DLD1 (cell line): Measurements from ENCODE around the gene PI4K2B.
"Not testable (repeated sequence)": the region's sequence is repeated elsewhere in the genome, so short reads cannot be mapped to it uniquely, and the experiment has no call there.

Experiments used
- in situ Hi-C: cut with HindIII; loops from 2 replicates; pipeline ENCODE4 v1.10.0; 2017; ENCODE audit warnings: low sequenced_read_pairs

PI4K2B gene

DNA sequence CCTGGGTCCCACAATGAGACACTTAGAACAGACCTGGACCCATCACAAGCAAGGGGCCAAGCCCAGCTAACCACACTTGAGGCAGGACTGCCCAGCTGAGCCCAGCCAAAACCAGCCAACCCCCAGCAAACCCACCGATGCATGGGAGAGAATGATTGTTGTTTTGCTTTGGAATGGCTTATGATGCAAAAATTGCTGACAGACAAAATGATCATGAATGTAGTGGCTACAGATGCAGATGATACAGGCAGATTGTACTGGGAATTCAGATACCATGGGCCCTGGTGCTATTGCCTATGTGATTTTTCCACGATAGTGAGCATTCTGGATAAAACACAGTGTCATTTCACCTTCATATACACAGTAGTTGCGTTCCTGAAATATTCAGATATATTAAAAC, 69.7 kb downstream of the PI4K2B start:
- in situ Hi-C loops = no loop called here

DNA sequence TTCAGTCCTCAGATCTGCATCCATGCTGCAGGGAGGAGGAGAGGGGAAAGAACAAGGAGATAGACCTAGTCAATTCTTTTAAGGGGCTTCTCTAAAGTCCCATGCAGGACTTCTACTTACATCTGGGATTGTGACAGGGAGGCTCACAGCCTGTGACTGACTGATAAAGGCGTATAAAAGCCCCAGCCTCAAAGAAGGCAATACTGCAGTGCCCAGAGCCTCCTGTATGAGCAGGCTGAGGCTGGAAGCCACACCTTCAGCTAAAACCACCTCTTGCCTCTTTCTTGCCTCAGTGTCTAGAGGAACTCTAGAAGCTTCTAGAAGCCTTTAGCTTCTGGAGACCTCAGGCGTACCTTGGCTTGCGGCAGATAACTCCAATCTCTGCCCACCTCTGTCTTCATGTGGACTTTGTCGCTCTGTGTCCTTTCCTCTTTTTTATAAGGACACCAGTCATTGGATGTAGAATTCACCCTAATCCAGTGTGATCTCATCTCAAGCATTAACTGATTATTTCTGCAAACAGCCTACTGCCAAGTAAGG, 72.8 kb downstream of the PI4K2B start:
- in situ Hi-C loops = no loop called here

DNA sequence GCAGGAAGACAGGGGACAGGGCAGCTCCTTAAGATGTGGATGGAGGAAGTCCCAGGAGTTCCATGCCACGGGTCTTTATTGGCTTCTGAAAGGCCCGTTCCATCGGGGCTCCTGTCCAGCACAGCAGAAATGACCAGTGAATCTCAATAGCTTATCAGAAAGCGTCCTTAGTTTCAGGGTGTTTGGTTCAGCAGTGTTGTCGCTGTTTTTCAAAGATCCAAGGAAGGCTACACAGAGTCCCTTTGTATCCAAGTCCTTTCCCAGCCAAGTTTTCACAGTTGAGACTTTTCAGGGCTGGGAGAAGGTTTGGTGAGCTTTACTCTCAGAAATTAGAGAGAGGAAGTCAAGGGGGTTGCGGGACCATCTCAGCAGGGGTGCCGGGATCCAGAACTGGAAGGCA, 73.8 kb downstream of the PI4K2B start:
- in situ Hi-C loops = no loop called here

DNA sequence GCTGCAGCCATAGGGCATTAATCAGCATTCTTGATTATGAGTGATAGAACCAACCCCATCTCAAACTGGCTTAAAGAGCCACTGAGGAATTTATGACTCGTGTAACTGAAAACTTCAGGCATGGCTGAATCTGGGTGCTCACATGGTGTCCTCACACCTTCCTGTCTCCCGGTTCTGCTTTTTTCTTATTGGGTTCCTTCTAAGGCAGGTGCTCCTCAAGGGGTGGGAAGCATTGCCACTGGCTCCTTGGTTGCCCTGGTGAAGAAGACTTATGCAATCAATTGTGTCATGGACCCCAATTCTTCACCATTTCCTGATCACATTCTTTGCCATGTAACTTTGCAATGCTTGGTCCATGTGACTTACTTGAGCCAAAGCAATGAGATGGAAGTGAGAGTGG, 74.5 kb downstream of the PI4K2B start:
- in situ Hi-C loops = no loop called here

DNA sequence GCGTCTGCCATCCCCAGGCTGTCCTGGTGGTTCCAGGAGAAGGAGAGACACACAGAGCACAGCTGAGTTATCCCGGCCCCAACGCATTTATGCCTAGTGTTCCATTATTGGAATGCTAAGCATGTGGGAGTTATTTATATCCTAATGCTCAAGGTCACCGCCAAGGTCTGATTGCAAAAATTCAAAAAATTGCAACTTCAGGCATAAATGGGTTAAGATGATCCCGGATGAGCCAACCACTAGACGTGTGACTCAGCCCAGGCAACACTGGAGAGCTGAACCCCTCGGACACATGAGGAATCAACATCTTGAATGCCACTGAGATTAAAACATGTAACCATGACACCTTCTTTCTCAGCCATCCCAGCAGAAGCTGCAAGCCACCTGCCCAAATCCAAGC, 74.9 kb downstream of the PI4K2B start:
- in situ Hi-C loops = no loop called here

DNA sequence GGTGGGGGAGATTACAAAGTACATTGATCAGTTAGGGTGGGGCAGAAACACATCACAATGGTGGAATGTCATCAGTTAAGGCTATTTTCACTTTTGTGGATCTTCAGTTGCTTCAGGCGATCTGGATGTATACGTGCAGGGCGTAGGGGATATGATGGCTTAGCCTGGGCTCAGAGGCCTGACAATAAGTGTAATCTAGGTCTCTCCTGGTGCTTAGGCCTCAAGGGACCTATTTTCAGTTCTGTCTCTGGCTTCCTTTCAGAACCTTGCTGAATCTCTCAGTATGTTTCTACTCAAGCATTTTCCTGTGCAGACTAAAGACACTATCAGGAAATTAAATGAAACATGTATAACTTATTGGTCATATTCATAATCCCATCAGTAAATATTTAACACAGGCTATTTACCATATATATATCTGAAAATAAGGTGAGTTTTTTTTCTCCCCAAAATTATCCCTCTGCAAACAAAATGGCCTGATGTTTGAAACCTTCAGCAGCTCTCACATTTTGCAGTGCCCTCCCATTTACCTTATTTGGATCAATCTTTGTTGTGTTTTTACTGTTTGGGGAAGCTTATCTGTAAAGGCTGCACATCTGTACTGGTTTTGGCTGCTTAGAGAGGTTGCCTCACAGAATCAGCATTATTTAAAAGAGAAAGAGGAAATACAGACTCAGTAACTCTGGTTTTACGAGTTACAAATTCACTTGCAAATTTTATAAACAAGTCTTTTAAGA, 76.4 kb downstream of the PI4K2B start:
- in situ Hi-C loops = no loop called here

DNA sequence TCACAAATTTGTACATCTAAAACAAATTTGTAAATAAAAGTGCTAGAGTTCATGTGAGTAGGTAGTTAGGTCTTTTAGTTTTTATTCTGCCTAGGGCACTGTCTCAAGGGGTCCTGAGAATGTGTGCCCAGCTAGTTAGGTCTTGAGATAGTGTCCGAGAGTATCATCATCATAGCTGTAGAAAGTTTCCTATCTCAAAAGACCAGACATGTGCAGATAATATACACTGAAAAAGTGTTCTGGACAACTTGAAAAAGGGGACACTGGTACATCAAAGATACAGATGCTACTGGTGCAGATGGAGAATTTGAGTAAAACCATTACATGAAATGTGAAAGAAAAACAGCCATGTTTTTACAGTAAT, 77.0 kb downstream of the PI4K2B start:
- in situ Hi-C loops = no loop called here

DNA sequence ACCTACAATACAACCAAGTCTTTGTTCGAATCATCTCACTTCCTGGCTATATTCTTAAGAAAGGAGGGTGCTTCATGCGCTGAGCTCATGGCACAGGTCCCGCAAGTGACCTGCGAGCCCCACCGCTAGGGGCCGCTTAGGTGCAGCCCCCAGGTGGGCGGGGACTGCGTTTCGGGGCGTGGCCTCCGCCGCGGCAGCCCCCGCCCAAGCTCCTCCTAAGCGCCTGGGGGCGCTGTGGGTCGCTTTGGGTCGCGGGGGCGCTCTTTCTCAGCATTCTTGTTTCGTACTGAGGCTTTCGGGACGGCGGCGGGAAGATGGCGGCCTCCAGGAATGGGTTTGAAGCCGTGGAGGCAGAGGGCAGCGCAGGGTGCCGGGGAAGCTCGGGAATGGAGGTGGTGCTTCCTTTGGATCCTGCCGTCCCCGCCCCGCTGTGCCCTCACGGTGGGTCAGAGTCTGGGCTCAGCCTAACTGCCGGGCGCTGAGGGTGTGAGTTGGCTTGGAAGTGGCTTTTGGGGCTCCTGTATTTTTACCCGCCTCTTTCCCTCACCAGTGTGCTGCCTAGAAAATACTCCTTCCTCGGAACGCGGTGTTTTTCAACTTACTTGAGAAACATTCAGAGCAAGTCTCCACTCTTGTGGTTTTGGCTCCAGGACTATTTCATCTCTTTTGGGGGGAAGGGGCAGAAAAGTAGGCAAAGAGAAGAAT, 78.8 kb downstream of the PI4K2B start, which contains the start of gene ZCCHC4:
Gene ZCCHC4, plus strand, starts transcription at position 279 of the 705 bp plus-strand sequence. Its CDS starts 36 bp downstream, at position 315.
- in situ Hi-C loops = no loop called here

DNA sequence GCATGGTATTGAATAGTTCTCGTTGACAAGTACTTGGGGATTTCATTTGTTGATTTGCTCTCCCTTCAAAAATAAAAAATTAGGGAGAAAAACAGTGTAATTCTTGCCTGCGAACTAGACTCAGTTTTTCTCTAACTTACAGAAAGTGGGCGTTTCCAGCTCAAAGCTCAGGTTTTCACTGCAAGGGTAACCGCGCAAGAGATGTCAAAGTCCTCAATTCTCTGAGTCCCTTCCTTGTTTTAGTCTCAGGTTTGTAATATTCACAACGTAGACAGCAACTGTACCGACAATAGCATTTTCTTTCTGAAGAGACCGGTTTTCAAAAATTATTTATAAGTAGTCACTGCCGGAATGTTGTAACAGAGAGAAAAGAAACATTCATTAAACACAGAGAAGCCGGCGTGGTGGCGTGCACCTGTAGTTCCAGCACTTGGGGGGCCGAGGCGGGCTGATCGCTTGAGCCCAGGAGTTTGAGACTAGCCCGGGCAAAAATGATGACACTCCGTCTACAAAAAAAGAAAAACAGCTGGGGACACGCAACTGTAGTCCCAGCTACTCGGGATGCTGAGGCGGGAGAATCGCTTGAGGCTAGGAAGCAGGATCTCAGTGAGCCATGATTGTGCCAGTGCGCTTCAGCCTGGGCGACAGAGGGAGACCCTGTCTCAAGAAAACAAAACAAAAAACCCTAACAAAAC, 79.5 kb downstream of the PI4K2B start:
- in situ Hi-C loops = no loop called here

DNA sequence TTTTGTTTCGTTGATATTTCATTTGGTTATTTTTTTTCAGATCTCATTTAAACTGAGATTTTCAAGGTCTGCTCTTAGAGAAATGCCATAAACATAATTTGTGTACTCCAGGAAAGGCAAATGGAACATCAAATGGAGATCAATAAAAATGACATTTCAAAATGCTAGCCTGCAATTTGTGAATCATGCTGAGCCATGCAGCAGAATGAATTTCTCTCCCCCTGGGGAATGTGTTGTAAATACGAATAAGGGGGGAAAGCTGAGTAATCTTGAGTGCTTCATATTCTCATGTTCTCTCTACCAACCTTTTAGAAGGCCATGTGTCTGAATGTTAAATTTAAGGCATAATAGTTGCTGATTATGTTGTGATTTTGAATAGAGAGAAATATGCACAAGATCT, 86.5 kb downstream of the PI4K2B start:
- in situ Hi-C loops = no loop called here

DNA sequence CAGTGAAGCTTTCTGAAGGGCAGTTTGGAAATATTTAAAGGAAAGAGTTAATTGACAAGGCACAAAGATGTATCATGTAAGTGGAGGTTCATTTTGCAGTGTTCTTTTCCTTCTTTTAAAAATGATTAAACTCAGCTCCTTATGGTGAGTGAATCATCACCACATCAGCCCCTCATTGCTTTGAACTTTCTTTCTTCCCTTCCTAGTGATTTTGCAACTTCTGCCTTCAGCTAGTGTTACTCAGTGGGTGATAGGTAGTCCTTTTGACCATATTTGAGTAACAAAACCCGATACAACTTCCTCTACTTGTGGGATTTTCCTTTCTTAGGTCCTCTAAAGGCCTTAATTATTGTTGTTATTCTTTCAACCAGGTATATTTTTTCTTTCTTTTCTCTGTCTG, 86.9 kb downstream of the PI4K2B start:
- in situ Hi-C loops = no loop called here

DNA sequence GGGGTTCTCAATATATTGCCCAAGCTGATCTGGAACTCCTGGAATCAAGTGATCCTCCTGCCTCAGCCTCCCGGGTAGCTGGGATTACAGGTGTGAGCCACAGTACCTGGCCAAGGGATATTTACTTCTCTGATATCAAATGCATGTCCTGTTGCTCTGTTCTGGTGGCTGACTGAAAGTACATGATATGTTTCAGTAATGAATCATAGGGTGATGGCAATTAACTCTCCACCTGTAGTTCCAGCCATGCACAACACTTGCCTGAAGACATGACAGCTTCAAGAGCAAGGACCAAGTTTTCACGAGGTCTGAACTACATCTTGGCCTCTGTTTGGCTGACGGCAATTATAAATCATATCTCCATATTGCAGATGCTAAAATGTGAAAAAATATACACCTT, 87.9 kb downstream of the PI4K2B start:
- in situ Hi-C loops = no loop called here

DNA sequence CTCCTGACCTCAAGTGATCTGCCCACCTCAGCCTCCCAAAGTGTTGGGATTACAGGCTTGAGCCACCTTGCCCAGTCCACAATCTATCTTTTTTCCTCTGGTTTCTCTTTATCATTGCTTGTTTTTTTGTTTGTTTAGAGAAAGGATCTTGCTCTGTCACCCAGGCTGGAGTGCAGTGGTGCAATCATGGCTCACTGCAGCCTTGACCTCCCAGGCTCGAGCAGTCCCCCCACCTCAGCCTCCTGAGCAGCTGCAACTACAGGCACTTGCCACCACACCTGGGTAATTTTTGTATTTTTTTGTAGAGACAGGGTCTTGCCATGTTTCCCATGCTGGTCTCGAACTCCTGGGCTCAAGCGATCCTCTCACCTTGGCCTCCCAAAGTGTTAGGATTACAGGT, 94.6 kb downstream of the PI4K2B start:
- in situ Hi-C loops = not testable (repeated sequence)
